ENCODE data around the gene CBLN4.

DNA sequence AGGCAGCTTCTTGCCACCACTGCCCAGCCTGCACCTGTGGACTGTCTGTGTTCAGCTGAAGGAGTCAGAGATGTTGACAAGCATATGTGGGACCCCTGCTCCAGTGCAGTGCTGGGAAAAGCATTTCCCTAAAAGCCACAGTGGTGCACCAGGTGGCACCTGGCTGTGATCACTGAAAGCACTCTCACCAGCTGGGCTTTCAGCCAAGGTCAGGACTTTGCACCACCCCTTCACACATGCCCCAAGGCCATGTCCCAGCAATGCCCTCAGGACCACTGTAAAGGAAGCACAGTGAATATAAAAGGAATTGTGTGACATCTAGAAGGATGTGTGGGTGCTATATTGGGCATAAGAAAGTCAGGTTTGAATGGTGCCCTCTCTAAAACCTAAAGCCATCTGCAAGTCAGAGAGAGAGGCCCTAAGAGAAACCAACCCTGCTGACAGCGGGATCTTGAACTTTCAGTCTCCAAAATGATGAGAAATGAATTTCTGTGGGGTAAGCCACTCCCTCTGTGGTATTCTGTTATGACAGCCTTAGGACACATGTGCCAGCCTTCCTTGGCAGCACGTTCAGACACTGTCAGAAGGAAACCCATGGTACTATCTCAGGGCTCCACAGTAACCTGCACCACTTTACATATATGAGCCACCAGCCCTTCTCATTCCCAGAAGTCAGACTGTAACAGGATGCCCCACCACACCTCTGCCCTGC, 30.7 kb downstream of the CBLN4 start:
- TF ChIP-seq, protein P1, sequence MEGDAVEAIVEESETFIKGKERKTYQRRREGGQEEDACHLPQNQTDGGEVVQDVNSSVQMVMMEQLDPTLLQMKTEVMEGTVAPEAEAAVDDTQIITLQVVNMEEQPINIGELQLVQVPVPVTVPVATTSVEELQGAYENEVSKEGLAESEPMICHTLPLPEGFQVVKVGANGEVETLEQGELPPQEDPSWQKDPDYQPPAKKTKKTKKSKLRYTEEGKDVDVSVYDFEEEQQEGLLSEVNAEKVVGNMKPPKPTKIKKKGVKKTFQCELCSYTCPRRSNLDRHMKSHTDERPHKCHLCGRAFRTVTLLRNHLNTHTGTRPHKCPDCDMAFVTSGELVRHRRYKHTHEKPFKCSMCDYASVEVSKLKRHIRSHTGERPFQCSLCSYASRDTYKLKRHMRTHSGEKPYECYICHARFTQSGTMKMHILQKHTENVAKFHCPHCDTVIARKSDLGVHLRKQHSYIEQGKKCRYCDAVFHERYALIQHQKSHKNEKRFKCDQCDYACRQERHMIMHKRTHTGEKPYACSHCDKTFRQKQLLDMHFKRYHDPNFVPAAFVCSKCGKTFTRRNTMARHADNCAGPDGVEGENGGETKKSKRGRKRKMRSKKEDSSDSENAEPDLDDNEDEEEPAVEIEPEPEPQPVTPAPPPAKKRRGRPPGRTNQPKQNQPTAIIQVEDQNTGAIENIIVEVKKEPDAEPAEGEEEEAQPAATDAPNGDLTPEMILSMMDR (conservative IDR thresholded peaks at IDR 0.05; ENCODE audit: low read depth, low read length) = no peak
- no peak for TF ChIP-seq EZH2 (IDR thresholded peaks at IDR 0.05; ENCODE audit: low read length, unreplicated experiment)

All from PC-3 (cell line).